ENCODE data around the gene KRT5.

DNA sequence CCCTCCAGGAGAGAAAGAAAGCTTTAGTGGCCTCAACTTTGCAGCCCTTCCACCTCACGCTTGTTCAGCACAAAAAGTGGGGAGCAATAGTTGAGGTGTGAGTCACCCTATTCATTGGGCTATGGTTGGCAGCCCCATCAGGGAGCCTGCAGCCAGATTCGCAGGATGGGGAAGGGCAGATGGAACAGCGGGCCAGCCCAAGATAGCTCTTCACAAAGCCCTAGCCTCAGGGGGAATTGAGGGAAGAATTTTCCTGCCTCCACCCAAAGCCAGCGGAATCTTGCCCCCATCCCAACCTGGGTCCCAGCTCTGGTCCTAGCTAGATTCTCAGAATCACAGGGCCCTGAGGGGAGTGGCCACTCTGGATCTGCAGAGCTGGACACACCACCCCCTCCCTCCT, 3.6 kb upstream of the KRT5 start:
- TF ChIP-seq, protein P1, sequence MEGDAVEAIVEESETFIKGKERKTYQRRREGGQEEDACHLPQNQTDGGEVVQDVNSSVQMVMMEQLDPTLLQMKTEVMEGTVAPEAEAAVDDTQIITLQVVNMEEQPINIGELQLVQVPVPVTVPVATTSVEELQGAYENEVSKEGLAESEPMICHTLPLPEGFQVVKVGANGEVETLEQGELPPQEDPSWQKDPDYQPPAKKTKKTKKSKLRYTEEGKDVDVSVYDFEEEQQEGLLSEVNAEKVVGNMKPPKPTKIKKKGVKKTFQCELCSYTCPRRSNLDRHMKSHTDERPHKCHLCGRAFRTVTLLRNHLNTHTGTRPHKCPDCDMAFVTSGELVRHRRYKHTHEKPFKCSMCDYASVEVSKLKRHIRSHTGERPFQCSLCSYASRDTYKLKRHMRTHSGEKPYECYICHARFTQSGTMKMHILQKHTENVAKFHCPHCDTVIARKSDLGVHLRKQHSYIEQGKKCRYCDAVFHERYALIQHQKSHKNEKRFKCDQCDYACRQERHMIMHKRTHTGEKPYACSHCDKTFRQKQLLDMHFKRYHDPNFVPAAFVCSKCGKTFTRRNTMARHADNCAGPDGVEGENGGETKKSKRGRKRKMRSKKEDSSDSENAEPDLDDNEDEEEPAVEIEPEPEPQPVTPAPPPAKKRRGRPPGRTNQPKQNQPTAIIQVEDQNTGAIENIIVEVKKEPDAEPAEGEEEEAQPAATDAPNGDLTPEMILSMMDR (conservative IDR thresholded peaks at IDR 0.05): no peak
- TF ChIP-seq EZH2 (IDR thresholded peaks at IDR 0.05; ENCODE audit: low read depth): no peak

Data from PC-9 (cell line).